Brain microvascular endothelial cell (primary cell): ENCODE data around the gene THSD4.

ENCODE experiments used
- DNase-seq: peaks from one replicate; pipeline ENCODE4 v3.0.0-alpha.2; 2020
- H3K27ac ChIP-seq: fragments of 250-450 bp; sonication (Bioruptor Pico); 2 replicates; pipeline ENCODE4 v1.5.1; 2020; ENCODE audit warnings: mild to moderate bottlenecking, moderate library complexity
- H3K27me3 ChIP-seq: fragments of 250-450 bp; sonication (Bioruptor Pico); replicated peaks from 2 replicates; pipeline ENCODE4 v1.5.1; 2020; ENCODE audit warnings: mild to moderate bottlenecking
- H3K36me3 ChIP-seq: fragments of 250-450 bp; sonication (Bioruptor Pico); replicated peaks from 2 replicates; pipeline ENCODE4 v1.5.1; 2020; ENCODE audit warnings: mild to moderate bottlenecking
- H3K4me3 ChIP-seq: 2 replicates; pipeline ENCODE4 v1.5.1; 2011; ENCODE audit warnings: low read depth, mild to moderate bottlenecking, control low read depth, low read length, moderate library complexity
- in situ Hi-C: cut with HindIII; loops from 2 replicates; pipeline ENCODE4 v1.10.0; 2017; ENCODE audit warnings: low sequenced_read_pairs, low pct_ligation_motif_present
- TF ChIP-seq, protein P1 (sequence below): IDR thresholded peaks from 2 replicates; pipeline ENCODE4 v1.5.1; 2011; ENCODE audit warnings: low read depth, mild to moderate bottlenecking, moderate library complexity, low read length, control low read depth, inconsistent platforms; ENCODE audit errors: missing control alignments

The THSD4 gene

DNA sequence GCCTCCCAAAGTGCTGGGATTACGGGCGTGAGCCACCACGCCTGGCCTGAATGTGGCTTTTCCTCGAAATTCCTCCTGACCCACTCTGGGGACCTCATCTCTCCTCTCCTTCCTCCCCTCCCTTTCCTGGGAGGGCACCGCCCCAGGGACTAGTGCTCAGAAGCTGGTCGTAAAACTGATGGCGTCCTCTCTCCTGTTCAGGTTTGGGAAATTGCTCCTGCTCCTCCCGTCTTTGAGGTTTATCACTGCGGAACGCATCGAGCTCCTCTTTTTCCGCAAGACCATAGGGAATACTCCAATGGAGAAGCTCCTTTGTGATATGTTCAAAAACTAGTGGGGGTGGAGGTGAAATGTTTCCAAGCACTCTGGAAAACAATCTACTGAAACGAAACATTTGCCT is 702.1 kb downstream of the THSD4 start:
- Histone ChIP-seq H3K27me3 (no peaks in the 10 kb centered on the region), H3K4me3 (no peak overlapping the region), H3K27ac (no peak overlapping the region), H3K36me3 (peaks cover 10% of the 10 kb centered on the region)
- no peak for DNase-seq
- TF ChIP-seq, protein P1, sequence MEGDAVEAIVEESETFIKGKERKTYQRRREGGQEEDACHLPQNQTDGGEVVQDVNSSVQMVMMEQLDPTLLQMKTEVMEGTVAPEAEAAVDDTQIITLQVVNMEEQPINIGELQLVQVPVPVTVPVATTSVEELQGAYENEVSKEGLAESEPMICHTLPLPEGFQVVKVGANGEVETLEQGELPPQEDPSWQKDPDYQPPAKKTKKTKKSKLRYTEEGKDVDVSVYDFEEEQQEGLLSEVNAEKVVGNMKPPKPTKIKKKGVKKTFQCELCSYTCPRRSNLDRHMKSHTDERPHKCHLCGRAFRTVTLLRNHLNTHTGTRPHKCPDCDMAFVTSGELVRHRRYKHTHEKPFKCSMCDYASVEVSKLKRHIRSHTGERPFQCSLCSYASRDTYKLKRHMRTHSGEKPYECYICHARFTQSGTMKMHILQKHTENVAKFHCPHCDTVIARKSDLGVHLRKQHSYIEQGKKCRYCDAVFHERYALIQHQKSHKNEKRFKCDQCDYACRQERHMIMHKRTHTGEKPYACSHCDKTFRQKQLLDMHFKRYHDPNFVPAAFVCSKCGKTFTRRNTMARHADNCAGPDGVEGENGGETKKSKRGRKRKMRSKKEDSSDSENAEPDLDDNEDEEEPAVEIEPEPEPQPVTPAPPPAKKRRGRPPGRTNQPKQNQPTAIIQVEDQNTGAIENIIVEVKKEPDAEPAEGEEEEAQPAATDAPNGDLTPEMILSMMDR: no peak
- in situ Hi-C loops: no loop called here

DNA sequence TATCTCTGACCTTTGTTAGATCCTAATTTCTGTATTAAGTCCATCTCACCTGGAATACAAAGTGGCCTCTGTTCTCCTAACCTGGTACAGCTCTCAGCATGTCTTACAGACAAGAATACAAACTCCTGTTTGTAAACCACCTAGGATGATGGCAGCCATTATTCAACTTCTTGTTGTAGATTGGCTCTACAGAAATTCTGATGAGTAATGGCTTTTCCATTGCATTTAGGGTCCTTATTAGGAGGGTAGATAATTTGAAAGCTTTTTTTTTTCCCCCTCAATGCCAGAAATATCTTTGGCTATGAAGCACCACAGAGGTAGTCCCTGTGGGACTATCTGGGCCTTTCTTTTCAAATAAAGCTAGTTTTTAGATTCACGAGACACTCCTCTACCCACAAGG is 704.9 kb downstream of the THSD4 start:
- Histone ChIP-seq H3K27ac (no peak overlapping the region), H3K4me3 (no peak overlapping the region), H3K36me3 (peaks cover 17% of the 10 kb centered on the region), H3K27me3 (no peaks in the 10 kb centered on the region)
- in situ Hi-C loops: no loop called here
- TF ChIP-seq, protein P1: no peak
- no peak for DNase-seq

DNA sequence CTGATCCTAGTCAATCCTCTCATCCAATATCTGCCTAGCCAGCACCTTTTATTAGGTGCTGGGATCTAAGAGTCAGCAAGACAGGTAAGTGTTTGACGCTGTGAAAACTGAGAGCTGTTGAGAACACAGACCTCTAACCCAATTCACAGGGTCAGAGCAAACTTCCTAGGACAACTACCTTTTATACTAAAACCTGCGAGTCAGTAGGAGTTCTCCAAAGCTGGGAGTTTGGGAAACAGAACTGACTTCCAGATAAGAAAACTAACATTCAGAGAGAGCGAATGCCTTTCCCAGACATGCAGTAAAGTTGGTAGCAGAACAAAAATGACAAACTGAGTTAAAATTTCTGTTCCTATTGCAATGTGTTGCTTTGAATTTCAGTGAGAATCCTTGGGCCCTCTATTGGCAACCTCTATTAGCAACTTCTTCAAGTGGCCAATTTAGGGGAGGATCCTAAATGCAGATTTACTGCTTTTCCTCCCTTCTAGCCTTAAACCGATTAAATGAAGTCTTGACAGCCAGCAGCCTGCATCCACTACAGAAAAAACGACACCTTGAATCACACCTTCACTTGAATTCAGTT is 706.4 kb downstream of the THSD4 start:
- Histone ChIP-seq H3K27me3 (no peaks in the 10 kb centered on the region), H3K36me3 (peaks cover 24% of the 10 kb centered on the region), H3K4me3 (no peak overlapping the region), H3K27ac (no peak overlapping the region)
- in situ Hi-C loops: no loop called here
- TF ChIP-seq, protein P1: no peak
- no peak for DNase-seq

DNA sequence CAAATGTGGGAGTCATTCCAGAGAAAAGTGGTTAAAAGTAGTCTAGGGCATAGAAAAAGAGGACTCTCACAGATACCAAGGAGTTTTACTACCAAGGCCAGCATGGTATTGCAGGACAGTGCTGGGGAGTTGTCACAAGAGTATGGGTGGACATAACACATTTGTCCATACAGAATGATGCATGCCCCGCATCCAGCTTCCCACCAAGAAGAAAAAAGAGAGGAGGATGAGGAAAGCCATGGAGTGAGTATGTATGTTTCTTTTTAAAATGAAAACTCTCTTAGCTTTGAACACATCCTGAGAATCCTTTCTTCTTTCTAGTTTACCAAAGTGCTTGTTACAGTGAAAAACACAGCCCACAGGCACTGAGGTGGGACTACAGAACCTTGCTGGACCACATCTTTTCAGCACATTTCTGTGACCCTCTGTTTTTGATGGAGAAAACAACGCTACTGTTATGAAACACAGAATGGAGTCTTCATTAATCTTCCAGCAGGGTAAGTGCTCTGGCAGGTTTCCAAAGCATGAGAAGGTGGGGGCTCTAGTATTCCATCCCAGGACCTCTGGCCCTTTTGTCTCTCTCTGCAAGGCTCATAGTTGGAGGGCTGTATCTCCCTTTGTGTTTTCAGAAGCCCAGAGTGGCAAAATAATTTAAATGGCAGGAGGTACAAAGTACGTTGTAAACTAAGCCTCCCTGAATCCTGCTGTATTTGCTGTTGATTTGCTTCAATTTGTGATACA is 707.8 kb downstream of the THSD4 start:
- TF ChIP-seq, protein P1: no peak
- Histone ChIP-seq H3K4me3 (no peak overlapping the region), H3K27ac (no peak overlapping the region), H3K27me3 (no peaks in the 10 kb centered on the region), H3K36me3 (peaks cover 35% of the 10 kb centered on the region)
- in situ Hi-C loops: no loop called here
- DNase-seq: no peak

DNA sequence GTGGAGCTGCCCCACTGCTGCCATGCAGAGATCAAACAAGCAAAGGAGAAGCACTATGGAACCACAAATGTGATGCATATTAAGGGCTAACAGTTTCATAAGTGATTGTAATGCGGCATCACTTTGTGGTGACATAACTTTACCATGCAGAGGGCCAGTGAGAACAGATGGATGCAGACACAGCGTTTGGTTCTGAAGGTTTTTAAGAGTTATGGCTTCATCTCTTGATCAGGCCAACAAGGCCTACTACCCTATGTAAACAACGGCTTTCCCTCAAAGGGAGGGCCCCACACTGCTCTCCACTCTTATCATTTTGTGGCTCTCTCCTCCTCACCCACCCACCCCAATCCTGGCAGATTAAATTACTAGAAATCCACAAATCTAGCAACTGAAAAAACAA is 708.5 kb downstream of the THSD4 start:
- in situ Hi-C loops: no loop called here
- DNase-seq: no peak
- no peak overlapping the region for H3K4me3 ChIP-seq
- H3K36me3 ChIP-seq: peaks cover 37% of the 10 kb centered on the region
- no peak overlapping the region for H3K27ac ChIP-seq
- no peaks in the 10 kb centered on the region for H3K27me3 ChIP-seq
- TF ChIP-seq, protein P1: no peak
